GM21786 (cell line): Measurements from ENCODE around the gene E2F2.

Experiments used
- ATAC-seq: cut with Tn5 transposase; IDR thresholded peaks from one replicate; pipeline ENCODE4 v1.9.1; 2021; ENCODE audit not compliant: unreplicated experiment

Gene E2F2

DNA sequence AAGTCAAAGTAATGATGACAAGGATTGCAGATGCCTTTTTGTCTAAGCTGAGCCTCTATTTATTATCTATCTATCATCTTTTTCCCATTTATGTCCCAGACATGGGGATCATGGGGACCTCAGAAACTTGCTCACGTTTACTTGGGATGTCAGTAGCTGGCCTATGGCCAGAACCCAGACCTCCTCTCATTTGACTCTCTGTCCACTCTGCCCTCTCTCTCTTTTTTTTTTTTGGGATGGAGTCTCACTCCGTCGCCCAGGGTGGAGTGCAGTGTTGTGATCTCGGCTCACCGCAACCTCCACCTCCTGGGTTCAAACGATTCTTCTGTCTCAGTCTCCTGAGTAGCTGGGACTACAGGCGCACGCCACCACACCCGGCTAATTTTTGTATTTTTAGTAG, 32.0 kb upstream of the E2F2 start:
- ATAC-seq: no peak

DNA sequence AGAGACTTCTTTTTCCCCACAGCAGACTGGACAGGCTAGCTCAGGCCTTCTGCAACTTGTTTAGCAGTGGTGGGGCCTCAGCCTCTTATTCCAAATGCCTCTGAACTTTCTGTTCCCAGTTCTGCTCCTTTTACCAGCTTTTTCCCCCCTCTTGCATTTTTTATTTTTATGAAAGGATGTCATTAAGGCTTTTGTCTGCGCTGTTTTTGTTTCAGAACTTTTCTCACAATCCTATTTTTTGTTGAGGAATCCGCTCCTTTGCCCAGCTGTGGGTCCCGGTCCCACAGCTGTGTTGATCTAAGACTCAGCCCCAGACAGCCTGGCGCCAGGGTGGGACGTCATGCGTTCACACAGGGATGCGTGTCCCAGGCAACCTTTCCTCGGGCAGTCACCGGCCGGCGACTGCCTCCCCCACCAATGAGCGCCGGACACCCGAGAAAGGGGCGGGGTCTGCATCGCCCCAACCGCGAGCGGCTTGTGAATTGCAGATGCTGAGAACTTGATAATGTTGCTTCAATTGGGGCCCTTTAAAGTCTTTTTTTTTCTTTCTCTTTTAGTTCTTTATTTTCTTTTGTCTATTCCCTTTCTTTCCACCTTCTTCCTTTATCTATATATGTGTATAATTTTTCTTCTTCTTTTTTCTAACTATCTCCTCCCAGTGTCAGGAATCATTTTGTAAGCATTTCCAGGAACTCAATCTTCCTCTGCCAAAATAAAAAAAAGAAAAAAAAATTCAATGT, 31.3 kb upstream of the E2F2 start:
- no peak for ATAC-seq

DNA sequence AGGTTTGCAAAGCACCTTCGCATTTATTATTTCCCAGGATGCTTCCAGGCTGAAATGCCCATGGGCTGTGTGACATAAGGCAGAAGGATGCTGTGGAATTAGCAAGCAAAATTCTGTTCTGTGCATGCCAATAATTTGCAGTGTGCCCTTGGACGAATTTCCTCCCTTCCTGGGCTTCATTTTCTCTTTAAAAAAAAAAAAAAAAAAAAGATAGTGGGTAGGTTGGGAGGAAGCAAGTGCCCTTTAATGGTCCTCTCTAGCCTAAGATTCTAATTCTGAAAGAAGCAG, 30.7 kb upstream of the E2F2 start:
- no peak for ATAC-seq

DNA sequence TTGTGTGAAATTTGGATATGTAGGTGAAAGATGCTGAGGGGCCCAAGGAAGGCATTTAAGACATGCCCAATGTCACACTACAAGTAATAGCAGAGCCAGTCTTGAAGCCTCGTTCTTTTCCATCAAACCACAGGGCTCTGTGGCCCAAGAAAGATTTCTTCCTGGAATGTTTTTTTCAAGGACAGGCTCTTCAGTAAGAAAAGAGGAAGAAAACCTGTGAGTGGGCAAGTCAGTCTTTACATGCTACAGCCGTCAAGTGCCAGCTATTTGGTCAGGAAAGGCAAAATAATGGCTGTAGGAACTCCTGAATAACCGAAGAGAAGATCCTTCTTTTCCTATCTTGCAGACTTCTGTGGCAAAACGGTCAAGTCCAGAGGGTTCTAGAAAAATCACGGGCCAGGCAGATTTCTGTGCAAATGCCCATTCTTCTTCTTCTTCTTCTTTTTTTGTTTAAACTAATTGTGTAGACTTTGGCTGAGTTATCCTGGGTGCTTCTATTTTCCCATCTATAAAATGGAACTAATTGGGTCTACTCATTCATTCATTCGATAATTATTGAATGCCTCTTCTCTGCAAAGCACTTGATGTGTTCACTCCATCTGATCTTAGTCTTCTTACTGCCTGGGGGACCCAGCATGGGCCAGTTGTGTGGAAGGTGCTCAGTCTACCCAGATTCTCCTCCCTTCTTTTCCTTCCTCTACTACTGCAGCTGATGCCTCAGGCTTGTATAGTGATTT, 30.2 kb upstream of the E2F2 start:
- ATAC-seq: no peak

DNA sequence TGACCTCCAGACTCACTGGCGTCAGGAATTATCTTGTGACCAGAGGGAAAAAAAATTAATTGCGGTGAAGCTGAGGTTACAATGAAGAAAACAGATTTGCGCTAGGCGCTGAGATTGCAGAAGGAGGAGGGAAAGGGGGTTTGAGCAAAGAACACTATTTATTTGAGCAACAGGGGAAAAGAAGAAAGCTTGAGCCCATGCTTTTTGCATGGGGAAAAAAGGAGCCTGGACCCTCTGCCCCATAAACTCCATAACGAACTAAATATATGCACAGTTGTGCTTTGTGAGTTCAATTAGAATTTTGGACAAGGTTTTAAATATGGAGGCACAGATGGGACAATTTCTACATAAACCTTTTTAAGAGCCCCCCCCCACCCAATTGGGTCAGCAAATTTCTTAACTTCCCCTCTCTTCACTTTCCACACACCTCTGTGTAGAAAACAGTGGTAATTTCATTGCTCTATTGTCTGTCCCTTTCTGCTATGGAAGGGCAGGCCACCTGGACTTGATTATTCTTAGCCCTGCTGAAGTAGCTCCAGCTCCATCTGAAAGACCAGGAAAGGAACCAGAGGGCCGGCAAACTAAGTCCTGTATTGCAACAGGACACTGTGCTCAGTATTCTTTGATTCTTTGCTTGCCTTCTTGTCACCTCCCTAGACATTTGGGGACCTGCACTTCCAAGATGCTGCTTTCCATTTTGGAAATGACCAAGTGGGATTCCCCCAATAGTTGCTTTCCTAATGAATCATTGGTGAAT, 29.1 kb upstream of the E2F2 start:
- ATAC-seq: no peak

DNA sequence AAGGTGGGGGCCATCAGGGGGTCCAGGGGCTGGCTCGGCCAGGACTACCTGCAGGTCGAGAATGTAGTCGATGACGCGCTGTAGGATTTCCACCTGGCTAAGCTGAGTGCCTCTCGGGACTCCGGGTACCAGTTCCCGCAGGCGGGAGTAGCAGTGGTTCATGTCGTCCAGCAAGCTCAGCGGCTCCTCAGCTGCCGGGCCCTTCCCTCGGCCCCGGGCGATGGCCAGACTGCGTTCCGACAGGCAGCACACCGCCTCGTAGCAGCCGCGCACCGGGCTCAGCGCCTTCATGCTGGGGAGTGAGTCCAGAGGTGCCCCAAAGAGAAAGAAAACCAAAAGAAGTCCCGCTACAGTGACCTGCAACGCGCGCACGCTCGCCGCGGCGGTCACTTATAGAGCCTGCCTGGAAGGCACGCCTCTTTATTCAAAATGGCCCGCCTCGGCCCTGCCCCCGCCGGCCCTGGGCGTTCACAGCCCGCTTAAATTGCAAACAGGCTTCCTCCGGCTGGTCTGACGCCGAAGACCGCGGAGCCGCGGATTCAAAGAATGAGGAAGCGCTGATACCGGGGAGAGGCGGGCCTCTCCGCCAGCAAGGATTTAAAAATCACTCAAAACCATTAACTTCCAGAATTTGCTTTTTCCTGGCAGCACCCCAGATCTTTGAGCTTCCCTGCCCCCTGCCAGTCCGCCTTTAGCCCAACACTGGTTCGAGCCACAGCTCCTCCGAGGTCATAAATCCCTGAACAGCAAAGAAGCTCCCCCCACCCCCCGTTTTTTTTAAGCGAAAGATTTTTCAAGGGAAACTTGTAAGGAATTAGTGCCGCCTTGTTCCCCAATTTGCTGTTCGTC, 28.3 kb upstream of the E2F2 start, which contains the start of gene ID3:
TSS of gene ID3 (minus strand) at position 366 of the 849 bp plus-strand sequence. CDS start at position 291, 75 bp downstream.
- ATAC-seq: peak; percentile 55

DNA sequence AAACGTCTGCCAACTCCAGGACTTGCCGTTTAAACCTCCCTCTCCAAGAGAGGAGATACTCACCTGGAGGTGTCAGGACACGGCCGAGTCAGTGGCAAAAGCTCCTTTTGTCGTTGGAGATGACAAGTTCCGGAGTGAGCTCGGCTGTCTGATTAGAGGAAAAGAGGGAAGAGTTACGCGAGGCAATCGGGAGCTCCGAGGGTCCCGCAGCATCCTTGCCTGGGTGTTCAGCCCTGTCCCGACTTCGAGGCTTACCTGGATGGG, 27.8 kb upstream of the E2F2 start:
- ATAC-seq: no peak

DNA sequence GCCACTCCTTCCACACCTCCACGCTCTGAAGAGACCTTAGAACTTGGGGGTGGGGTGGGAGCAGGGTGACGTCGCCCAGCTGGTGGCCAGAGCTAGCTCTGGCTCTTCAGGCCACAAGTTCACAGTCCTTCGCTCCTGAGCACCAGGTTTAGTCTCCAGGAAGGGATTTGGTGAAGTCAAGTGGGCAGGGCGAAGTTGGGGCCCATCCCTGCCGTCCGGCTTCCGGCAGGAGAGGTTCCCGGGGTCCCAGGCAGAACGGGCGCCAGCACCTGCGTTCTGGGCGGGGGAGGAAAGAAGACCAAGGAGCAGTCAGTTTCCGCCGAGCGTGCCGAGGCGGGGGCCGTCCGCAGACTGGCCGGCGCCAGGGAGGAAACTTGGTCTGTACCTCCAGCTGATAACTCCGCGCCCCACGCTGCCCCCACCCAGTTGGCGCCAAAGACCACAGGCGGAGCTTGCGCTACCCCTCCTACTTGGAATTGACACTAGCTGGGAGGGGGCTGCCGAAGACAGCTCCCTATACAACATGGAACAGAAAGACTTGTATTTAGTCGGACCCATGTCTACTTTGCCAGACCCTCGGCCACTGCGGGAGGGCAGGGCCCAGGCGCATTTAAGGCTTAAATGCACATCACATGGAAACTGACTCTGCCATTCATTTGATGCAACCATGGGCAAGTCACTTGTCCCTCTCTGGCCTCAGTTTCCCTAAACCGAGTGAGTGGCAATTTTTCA, 27.3 kb upstream of the E2F2 start:
- no peak for ATAC-seq

DNA sequence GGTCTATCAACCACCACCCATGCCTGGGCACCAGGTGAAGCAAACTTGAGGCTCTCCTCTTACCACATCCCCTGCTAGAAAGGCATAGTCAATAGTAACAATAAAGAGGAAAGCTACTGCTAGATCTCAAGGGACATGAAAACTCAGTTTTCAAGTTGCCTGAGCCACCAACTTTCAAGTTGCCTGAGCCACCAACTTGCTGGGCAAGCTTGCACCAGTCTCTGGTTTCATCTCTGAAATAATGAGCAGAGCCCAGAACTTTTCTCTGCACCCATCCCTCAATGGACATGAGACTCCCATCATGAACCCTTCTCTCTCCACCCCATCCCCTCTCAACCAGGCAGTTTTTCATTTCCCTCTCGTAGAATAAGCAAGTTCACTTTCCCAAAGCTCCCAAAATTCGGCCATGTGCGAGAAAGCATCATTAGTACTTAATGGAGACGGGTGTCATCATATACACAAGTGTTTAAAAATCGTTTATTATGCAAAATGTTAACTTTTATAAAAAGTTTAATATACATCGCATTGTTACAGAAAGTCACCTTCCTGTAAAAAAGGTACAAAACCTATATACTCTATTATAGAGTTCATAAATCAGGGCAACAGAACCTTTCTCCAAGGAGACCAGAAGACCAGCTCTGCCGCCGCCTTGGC, 26.6 kb upstream of the E2F2 start:
- ATAC-seq: no peak

DNA sequence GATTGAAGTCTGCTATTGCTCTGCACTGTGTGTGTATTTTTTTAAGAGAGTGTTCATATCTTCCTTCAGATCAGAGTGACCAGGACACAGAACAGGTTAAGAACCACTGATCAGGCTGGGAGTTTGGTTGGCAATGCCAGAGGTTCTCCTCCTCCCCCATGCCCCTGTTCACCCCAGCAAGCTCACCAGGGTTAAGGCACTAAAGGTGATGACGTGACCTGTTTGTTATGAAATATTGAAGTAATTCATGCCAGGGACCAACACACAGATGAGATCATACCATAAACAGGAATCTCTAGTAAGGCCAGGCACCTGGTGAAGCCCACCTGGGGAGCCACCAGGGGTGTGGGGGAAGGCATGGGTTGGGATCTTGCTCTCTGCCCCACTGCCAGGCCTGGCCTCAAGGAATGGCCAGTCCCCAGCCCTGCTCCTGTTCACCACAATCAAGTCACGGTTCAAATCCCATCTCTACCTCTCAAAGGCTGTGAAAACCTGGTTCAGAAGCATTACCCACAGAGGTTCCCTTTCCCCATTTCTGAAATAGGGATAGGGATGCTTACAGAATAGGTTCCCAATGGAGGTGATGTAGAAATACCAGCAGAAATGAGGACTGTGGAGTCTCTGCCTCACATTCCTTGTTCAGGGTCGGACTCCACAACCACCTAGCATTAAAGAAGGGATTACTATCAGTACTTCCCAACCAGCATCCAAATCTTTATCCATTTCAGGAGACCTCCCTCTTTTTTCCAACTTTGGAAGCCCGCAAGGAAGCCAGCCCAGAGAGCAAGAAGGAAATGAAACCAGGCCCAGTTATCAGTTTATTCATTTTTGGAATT, 25.8 kb upstream of the E2F2 start:
- no peak for ATAC-seq

DNA sequence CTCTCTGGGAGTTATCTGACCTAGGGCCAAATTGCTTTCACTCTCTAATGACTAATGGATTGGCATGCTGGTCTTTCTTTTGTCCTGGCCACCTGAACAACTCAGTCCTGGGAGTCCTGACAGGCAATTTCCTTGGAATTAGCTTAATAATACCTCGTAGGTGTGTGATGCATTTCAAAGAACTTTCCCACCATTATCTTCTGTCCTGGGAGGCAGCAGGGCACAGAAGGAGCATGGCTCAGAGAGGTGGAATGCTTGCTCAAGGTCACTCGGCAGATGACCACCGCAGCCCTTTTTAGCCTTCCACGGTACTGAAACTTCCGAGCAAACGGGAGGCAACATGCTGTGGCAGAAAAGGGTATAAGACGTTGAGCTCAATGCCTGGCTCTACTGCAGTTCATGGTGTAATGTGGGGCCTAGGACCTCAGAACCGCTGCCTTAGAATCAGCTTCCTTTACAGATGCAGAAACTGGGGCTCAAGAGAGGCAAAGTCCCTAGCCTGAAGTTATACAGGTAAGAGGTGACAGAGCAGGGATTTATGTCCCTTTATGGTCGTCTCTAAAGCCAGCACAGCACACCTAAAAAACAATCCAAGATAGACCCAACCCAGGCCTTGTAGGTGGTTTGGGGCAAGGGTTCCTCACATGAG, 25.1 kb upstream of the E2F2 start:
- ATAC-seq: no peak

DNA sequence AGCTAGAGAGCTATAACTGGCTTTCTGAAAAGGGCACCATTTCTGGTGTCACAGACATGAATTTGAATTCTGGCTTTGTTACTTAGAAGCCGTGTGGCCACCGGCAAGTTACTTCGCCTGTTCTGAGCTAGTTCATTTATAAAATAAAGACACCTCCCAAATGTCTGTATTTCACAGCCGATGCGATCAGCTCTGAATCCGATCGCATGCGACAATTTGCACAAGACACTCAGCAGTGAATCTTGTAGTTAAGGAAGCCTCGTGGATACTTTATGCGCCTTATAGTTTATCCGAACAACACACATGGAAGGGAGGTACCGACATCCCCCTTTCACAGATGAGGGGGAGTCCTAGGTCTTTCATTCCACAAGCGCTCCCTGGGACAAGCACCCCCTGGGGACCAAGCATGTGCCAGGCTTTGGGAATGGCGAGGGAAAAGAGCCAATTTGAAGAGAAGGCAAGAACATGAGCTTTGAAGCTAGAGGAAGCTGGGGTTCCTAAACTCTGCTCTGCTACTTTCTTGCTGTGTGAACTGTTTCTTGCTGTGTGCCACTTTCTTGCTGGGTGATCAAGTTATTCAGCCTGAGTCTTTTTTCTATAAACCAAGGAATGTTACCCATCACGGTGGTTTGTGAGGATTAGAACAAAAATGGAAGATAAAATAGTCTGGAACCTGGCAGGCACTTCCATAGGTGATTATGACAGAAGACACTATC, 24.4 kb upstream of the E2F2 start:
- no peak for ATAC-seq

DNA sequence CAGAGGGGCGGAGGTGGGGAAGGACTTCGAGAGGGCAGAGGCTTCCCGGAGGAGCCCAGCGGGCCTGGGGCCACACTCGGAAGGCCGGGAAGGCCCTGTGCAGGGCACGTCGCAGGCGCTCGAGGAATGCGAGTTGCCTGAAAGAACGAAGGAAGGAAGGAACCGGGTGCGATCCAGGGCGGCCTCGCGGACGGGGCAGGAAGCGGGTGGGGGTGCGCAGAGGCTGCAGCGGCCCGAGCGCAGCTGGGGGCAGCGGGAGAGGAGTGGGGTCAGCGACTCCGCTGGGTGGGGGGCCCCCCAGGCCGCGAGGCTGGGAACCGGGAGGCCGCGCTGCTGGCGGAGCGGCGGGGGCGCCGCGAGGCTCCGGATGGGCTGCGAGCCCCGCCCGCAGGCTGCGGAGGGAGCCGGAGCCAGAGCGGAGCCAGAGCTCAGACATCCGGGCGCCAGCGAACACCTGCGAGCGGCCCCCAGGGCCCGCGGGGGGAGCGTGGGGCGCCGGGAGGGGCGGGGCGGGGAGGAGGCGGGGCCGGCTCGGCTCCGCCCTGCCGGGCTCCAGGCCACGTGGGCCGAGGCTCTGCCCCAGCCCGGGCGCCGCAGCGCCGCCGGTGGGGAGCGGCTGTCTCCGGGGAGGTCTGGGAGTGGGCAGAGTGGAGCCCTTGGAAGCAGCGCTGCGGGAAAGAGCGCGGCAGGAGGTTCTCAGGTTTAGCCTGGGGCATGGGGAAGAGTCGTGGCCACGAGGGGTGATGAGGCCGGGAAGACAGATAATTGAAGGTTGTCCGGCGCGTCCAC, 23.6 kb upstream of the E2F2 start:
- peak; percentile 35 for ATAC-seq

DNA sequence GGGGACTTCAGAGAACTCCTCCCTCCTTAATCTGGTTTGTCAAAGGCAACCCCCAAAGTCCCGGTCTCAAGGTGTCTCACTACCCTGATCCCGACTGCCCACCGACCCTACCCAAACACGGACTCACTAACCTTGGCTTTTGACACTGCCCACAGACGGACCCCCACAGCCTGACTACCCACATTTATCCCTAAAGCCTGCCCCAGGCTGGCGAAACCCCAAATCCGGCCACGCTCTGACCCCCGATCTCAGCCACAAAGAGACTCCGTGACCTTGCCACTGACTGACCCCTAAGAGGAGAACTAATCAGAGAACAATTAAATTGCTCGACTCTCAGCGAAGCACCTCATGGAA, 23.1 kb upstream of the E2F2 start:
- ATAC-seq: no peak

DNA sequence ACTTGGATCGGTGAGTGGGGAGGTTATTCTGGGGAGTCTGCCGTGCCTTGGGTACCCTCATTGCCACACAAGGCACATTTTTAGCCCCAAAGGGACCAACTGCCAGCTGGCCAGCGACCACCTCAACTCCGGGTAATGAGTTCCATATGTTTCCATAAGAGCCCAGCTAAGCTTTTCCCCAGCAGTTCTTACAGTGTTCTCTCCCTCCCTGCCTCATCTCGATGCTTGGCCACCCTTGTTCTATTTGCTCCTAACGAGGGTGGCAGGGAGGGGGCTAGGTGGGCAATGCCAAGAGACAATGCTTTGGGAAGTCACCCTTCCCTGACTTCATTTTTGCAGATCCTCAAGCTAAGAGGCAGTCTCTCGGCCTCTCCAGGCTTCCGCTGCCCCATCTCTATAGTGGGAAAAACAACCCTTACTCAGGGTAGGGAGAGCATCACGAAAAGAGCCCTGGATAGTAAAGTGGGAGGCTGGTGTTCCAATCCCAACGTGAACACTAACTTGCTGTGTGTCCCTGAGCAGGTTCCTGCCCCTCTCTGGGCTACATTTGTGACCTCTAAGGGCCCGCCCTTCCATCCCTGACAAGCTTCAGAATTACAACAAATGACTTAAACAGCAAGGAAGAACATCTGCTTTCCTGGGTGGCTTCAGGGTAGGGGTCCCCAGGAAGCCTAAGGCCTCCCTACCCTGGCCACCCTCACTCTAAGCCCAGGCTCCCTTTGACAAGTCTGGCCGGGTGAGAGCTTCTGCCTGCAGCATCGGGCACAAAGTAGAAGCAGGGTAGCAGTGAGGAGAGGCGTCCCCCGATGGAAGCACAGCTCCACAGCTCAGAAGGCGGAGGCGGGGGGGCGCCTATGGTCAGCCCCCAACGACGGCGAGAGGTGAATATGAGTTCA, 22.4 kb upstream of the E2F2 start:
- ATAC-seq: no peak

DNA sequence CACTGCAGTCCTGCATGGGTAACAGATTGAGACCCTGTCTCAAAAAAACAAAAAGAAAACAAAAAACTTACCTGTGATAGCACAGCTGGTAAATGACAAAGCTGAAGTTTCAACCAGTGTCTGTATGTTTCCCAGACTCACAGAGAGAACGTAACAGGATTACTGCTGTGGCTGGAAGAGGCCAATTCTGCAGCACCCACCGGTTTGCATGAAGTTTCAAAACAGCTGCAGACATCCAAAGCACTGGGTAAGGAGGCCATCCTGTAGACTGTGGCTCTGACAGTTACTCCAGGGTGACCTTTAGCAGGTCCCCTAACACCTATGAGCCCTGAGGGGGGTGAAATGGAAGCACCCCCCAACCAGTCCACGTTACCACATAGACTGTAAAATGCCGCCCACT, 20.8 kb upstream of the E2F2 start:
- ATAC-seq: no peak
